HepG2 (cell line): ENCODE data around the gene SELENOI. TPM values are rescaled to one million over a fixed set of nuclear protein-coding genes. Genes with fewer than 3 reads are reported as not detected.
A peak's percentile ranks its signal among the peaks of the same experiment; 100 is the strongest.

Source experiments
- ATAC-seq: fragments of 200-7000 bp; cut with Tn5 transposase; 3 replicates; pipeline ENCODE4 v1.9.1; 2020; ENCODE audit warnings: mild to moderate bottlenecking, moderate library complexity
- BruUV-seq: library from RNA; stranded (reverse); fragments of 400-500 nt; replicated peaks from 2 replicates; lab custom pipeline; 2021; lab: Mats Ljungman, UMichigan
- CTCF ChIA-PET: fragments of 300-600 bp; formaldehyde crosslinking; extraction: SDS; loops from one replicate; lab custom pipeline; 2021; ENCODE audit warnings: low total read pairs, inconsistent platforms, low intra/inter-chr PET ratio; lab: Yijun Ruan, JAX
- POLR2A ChIA-PET: fragments of 350-600 bp; sonication (Branson Sonifier 250); formaldehyde crosslinking; loops from one replicate; lab custom pipeline; 2020; ENCODE audit warnings: antibody characterized with exemption, inconsistent platforms; lab: Yijun Ruan, JAX
- DNase-seq: peaks from one replicate; pipeline ENCODE4 v3.0.0-alpha.2; 2015; ENCODE audit warnings: low spot score
- FAIRE-seq: peaks from 3 replicates; lab custom pipeline; 2011; peaks lifted over from hg19 to GRCh38; lab: Jason Lieb, UNC
- H2AFZ ChIP-seq: one replicate; pipeline ENCODE4 v1.6.1; 2011; ENCODE audit warnings: low read length, inconsistent platforms
- H3K27ac ChIP-seq: fragments of 300-600 bp; 3 replicates; pipeline ENCODE4 v1.8.0; 2011; ENCODE audit warnings: mixed run types, mild to moderate bottlenecking, mixed read lengths, low read length, inconsistent platforms; ENCODE audit not compliant: insufficient read depth; ENCODE audit errors: extremely low read length
- H3K27me3 ChIP-seq, 2 experiments: fragments of 200-600 bp in 1 of 2; 2 replicates in 1 of 2; 3 replicates in 1 of 2; pipeline versions ENCODE4 v1.6.0 to v1.8.0; 2011; ENCODE audit warnings: low read length in 2 of 2, mild to moderate bottlenecking in 2 of 2, moderate library complexity in 2 of 2, inconsistent platforms in 1 of 2; ENCODE audit not compliant: insufficient read depth in 2 of 2, control insufficient read depth in 1 of 2
- H3K36me3 ChIP-seq, 2 experiments: fragments of 200-600 bp in 1 of 2; replicated peaks in 1 of 2; 2 replicates in 1 of 2; 3 replicates in 1 of 2; pipeline versions ENCODE4 v1.5.1 to v1.8.0; 2011; ENCODE audit warnings: low read length in 2 of 2, inconsistent platforms in 1 of 2; ENCODE audit not compliant: insufficient read depth in 2 of 2, control insufficient read depth in 1 of 2
- H3K4me1 ChIP-seq: 2 replicates; pipeline ENCODE4 v1.5.1; 2012; ENCODE audit warnings: low read length, inconsistent platforms; ENCODE audit not compliant: insufficient read depth
- H3K4me2 ChIP-seq: 2 replicates; pipeline ENCODE4 v1.6.0; 2011; ENCODE audit warnings: low read depth, low read length, inconsistent platforms
- H3K4me3 ChIP-seq, 3 experiments: fragments of 200-600 bp in 1 of 3; sonication (generic), shearing (Covaris generic) in 1 of 3; replicated peaks in 1 of 3; 2 replicates each; pipeline ENCODE4 v1.5.1; 2011 to 2016; ENCODE audit warnings: low read length in 3 of 3, inconsistent platforms in 2 of 3, low read depth in 2 of 3, mild to moderate bottlenecking in 2 of 3, control low read depth in 1 of 3, mixed read lengths in 1 of 3; ENCODE audit not compliant: insufficient read depth in 1 of 3
- H3K79me2 ChIP-seq: one replicate; pipeline ENCODE4 v1.6.1; 2011; ENCODE audit warnings: low read length, inconsistent platforms; ENCODE audit not compliant: insufficient read depth
- H3K9ac ChIP-seq: 2 replicates; pipeline ENCODE4 v1.6.0; 2011; ENCODE audit warnings: mild to moderate bottlenecking, low read depth, low read length, inconsistent platforms; ENCODE audit not compliant: insufficient read depth
- H3K9me3 ChIP-seq: 2 replicates; pipeline ENCODE4 v1.5.1; 2012; ENCODE audit warnings: mild to moderate bottlenecking, low read length
- H4K20me1 ChIP-seq: 2 replicates; pipeline ENCODE4 v1.6.0; 2011; ENCODE audit warnings: inconsistent platforms, mild to moderate bottlenecking, low read length, moderate library complexity; ENCODE audit not compliant: insufficient read depth
- RFX5 ChIP-seq: IDR thresholded peaks from 2 replicates; pipeline ENCODE4 v1.6.1; 2011; ENCODE audit warnings: low read depth, low read length, improper control_type of control experiment
- SAP130 ChIP-seq: IDR thresholded peaks from 2 replicates; pipeline ENCODE4 v1.6.1; 2016; ENCODE audit warnings: low read depth
- XBP1 ChIP-seq: sonication (generic); formaldehyde crosslinking; IDR thresholded peaks from 2 replicates; pipeline ENCODE4 v1.5.0; 2020; ENCODE audit warnings: missing genetic modification reagents
- WGBS: methylation state at CpG from one replicate; pipeline ENCODE4 v1.1.6; 2017; ENCODE audit warnings: low lambda C conversion rate; 5-methylcytosine and 5-hydroxymethylcytosine counted together
- in situ Hi-C: cut with HindIII; loops from 2 replicates; pipeline ENCODE4 v1.10.0; 2017; ENCODE audit warnings: low pct_unique_long_range_greater_than_20kb; ENCODE audit not compliant: extremely low pct_ligation_motif_present
- intact Hi-C: fragments of 100-400 bp; cut with micrococcal nuclease; formaldehyde crosslinking; loops from one replicate; pipeline ENCODE4 v1.10.0; 2022; ENCODE audit not compliant: unreplicated experiment
- polyA plus RNA-seq, 8 experiments: library from polyadenylated mRNA; depleted of rRNA in 3 of 8; stranded (reverse) in 7 of 8; unstranded in 1 of 8; fragments of >200 nt; fragmentation: Illumina TruSeq in 4 of 8; extraction: Trizol in 4 of 8; gene quantifications; 2 replicates each; pipeline versions ENCODE4 v1.2.1 to v1.2.3, GENCODE V29; 2011 to 2016; ENCODE audit warnings: low read depth in 4 of 8, missing spikeins in 1 of 8, mixed read lengths in 1 of 8; ENCODE audit not compliant: insufficient read depth in 1 of 8
- total RNA-seq, 5 experiments: library from RNA; depleted of rRNA; stranded (reverse); fragments of >200 nt; fragmentation: Illumina TruSeq; extraction: Trizol; gene quantifications; 2 replicates each; pipeline ENCODE4 v1.2.3, GENCODE V29; 2016; ENCODE audit warnings: low read depth in 1 of 5
- TF ChIP-seq, protein P1 (sequence below): IDR thresholded peaks from 2 replicates; pipeline ENCODE4 v1.6.1; 2012; ENCODE audit warnings: low read length, improper control_type of control experiment

Gene SELENOI
- total and polyA plus RNA-seq, 2 of the 13 experiments (the other 11 are each of a cell fraction or from before 2014, with no cell fraction given): 27.7 to 60.3 TPM

DNA sequence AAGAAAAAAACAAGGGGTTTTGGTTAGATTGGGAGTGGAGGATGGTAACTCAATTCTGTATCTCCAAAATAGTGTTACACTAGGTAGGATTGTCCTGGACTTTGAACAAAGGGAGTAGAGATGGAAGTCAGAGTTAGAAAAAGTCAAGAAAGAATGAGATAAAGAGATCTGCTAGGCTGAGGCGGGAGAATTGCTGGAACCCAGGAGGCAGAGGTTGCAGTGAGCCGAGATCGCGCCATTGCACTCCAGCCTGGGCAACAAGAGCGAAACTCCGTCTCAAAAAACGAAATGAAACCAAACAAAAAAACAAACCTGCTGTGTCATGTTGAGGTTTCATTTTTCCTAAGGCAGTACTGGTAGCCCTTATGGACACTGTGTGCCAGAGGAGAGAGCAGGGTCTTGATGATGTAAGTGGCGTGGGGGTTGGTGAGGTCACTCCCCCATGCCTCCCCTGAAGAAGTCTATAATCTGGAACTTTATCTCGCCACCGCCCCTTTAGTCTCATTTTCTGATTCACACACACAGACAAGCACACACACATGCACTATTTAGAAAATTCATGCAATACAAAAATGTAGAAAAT is 66.2 kb downstream of the SELENOI start (continued):
- 0 out of 2 replicates have a peak, but pooled peaks have one; percentile 10 for TF ChIP-seq SAP130 (CRISPR knock-in tag)
- TF ChIP-seq, protein P1, sequence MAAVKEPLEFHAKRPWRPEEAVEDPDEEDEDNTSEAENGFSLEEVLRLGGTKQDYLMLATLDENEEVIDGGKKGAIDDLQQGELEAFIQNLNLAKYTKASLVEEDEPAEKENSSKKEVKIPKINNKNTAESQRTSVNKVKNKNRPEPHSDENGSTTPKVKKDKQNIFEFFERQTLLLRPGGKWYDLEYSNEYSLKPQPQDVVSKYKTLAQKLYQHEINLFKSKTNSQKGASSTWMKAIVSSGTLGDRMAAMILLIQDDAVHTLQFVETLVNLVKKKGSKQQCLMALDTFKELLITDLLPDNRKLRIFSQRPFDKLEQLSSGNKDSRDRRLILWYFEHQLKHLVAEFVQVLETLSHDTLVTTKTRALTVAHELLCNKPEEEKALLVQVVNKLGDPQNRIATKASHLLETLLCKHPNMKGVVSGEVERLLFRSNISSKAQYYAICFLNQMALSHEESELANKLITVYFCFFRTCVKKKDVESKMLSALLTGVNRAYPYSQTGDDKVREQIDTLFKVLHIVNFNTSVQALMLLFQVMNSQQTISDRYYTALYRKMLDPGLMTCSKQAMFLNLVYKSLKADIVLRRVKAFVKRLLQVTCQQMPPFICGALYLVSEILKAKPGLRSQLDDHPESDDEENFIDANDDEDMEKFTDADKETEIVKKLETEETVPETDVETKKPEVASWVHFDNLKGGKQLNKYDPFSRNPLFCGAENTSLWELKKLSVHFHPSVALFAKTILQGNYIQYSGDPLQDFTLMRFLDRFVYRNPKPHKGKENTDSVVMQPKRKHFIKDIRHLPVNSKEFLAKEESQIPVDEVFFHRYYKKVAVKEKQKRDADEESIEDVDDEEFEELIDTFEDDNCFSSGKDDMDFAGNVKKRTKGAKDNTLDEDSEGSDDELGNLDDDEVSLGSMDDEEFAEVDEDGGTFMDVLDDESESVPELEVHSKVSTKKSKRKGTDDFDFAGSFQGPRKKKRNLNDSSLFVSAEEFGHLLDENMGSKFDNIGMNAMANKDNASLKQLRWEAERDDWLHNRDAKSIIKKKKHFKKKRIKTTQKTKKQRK: no peak

DNA sequence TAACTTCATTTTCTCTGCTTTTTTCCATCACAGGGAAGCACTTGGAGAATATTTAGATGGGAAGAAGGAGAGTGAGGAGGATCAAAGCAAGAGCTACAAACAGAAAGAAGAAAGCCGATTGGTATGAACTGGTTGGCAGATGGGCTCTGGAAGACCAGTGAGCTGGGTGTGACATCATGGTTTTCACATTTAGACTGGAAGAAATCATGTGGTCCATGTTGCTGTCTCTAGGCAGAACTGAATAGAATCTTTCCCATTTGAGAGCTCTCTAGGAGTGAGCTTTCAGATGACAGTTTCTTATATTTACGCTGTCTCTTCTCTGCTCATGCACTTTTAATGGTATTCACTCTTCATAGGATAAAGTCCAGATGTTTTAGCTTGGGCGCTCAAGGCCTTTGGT is 68.4 kb downstream of the SELENOI start:
- Histone ChIP-seq H3K27ac (no peak overlapping the region), H3K9me3 (no peaks in the 10 kb centered on the region), H3K4me3 (no peak overlapping the region), H3K4me2 (peak overlapping the region; percentile 6; the same call in 1 of the 2 replicates), H3K4me1 (peaks cover 21% of the 10 kb centered on the region), H3K9ac (no peak overlapping the region), H4K20me1 (no peaks in the 10 kb centered on the region), H3K36me3 (no peaks in the 10 kb centered on the region), H2AFZ (no peak overlapping the region), H3K79me2 (no peaks in the 10 kb centered on the region), H3K27me3 (no peaks in the 10 kb centered on the region)
- WGBS: 58% methylated on average over 3 of the region's 3 CpGs
- intact Hi-C loops: no loop called here
- ChIA-PET POLR2A (interaction anchor here (0.7 to 1.1 kb wide), 3 partner anchors 10 to 68 kb away, joined by 3 read pairs; partner anchors contain the start of gene SELENOI), CTCF (no interaction called here)
- in situ Hi-C loops: no loop called here
- FAIRE-seq (no peak), ATAC-seq (peak; percentile 61), DNase-seq (no peak)
- BruUV-seq: no TSS peak
- peak; percentile 81 for TF ChIP-seq RFX5
- no peak for TF ChIP-seq XBP1
